Upper lobe of left lung (tissue), 6 donors: ENCODE results near the gene CUX1. TPM values are rescaled to one million over a fixed set of nuclear protein-coding genes. Genes with fewer than 3 reads are reported as not detected.
A peak's percentile ranks its signal among the peaks of the same experiment; 100 is the strongest.

Experiments
- ATAC-seq, 2 donors: fragments of 200-7000 bp; cut with Tn5 transposase; one replicate each; pipeline ENCODE4 v1.9.1; 2022; ENCODE audit warnings: mild to moderate bottlenecking in 2 of 2, moderate library complexity in 2 of 2; ENCODE audit not compliant: low FRiP score in 2 of 2
- DNase-seq, 2 donors: peaks; one replicate each; pipeline ENCODE4 v3.0.0-alpha.2; 2019 to 2020
- H3K27ac ChIP-seq, 4 donors: fragments of 200-600 bp; sonication (generic); one replicate each; pipeline ENCODE4 v1.5.1; 2016 to 2019
- H3K27me3 ChIP-seq, 4 donors: fragments of 200-600 bp; sonication (generic); one replicate each; pipeline ENCODE4 v1.5.1; 2017 to 2019
- H3K36me3 ChIP-seq, 4 donors: fragments of 200-600 bp; sonication (generic); one replicate each; pipeline ENCODE4 v1.5.1; 2016 to 2019
- H3K4me1 ChIP-seq, 4 donors: fragments of 200-600 bp; sonication (generic); one replicate each; pipeline ENCODE4 v1.5.1; 2018 to 2019
- H3K4me3 ChIP-seq, 4 donors: fragments of 200-600 bp; sonication (generic); one replicate each; pipeline ENCODE4 v1.5.1; 2017 to 2019; ENCODE audit warnings: mild to moderate bottlenecking in 2 of 4, moderate library complexity in 1 of 4
- H3K9me3 ChIP-seq, 4 donors: fragments of 200-600 bp; sonication (generic); one replicate each; pipeline ENCODE4 v1.5.1; 2018 to 2019
- EP300 ChIP-seq, 4 donors: sonication (generic); formaldehyde crosslinking; IDR thresholded peaks; one replicate each; pipeline ENCODE4 v1.5.1; 2017; ENCODE audit warnings: antibody characterized with exemption in 4 of 4, control low read depth in 2 of 4
- POLR2A ChIP-seq, 4 donors: fragments of 450-650 bp; IDR thresholded peaks; one replicate each; pipeline ENCODE4 v1.5.1; 2016 to 2017; ENCODE audit warnings: antibody characterized with exemption in 4 of 4, mild to moderate bottlenecking in 2 of 4
- POLR2AphosphoS5 ChIP-seq, 2 donors: sonication (generic); formaldehyde crosslinking; IDR thresholded peaks; one replicate each; pipeline ENCODE4 v1.5.1; 2017; ENCODE audit warnings: antibody characterized with exemption in 2 of 2
- WGBS, 2 donors: methylation state at CpG; one replicate each; pipeline ENCODE4 v1.1.5; 2017 to 2018; 5-methylcytosine and 5-hydroxymethylcytosine counted together
- total RNA-seq, 6 donors: library from RNA; depleted of rRNA in 4 of 6; stranded (reverse); fragments of >200 nt in 4 of 6; gene quantifications; one replicate each; pipeline versions ENCODE4 v1.1.0 to v1.2.1, GENCODE V29; 2016 to 2021
- TF ChIP-seq, protein P1 (sequence below), 6 experiments: fragments of 450-650 bp in 4 of 6; fragments of 200-600 bp in 2 of 6; sonication (generic) in 2 of 6; IDR thresholded peaks; one replicate each; pipeline ENCODE4 v1.5.1; 2016 to 2019; ENCODE audit warnings: antibody characterized with exemption in 6 of 6
- donor health status: DM: no; HTN: no; CAD: no; lungs with moderate emphysema.
- donor health status: DM: no; HTN: yes; CAD: no; lungs with severe emphysema.

CUX1 gene
- total RNA-seq, 6 donors from 2014 or later: 106 to 188 (median 115) TPM

DNA sequence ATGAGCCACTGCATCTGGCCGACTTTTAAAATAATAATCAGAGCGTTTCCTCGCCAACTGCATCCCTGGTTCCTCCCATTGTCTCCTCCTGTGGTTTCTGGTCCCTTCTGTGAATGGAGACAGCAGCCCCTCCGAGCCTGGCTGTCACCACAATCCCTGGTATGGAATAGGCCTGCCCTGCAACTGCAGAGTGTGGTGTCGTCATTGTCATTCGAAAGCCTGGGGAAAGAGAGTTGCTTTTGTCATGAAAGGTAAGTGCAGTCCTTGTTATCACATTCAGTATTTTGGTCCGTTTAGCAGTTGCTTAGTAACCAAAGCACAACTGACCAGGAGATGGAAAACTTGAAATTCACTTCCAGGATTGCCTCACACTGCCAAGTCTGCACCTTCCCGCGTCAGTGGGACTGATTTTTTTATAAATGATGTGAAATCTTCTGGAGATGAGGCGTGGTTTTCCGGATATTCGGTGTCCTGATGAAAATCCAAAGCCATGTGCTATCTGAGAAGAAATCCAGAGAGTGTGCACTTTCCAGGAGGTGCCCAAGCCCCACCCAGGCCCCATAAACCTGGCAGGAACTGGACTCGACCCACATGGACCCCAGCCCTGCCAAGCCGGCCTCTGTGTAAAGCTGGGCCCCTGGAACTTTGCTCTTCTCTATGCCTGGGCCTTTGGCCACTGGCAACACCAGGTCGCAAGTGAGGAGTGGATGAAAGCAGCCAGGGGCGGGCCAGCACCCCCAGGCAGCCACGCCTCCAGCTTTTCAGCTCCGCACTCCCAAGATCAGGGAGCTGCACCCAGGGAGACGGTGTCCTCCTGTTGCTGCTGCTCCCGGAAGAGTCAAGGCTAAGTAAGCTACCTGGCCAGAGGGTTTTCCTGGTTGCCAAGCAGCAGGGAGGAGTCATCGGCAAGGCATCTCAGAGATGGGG lies 335.5 kb downstream of the CUX1 start:
- DNase-seq (peak in 1 of 2 donors; percentile 74), ATAC-seq (peak in 1 of 2 donors; percentile 36)
- Histone ChIP-seq H3K27ac (peak overlapping the region in 2 of 4 donors; percentile 27 to 36), H3K27me3 (no peaks in the 10 kb centered on the region), H3K4me1 (peaks cover 0 to 6% (median 0%) of the 10 kb centered on the region in 4 donors), H3K4me3 (no peak overlapping the region), H3K36me3 (peaks cover 0 to 5% (median 2%) of the 10 kb centered on the region in 4 donors), H3K9me3 (no peaks in the 10 kb centered on the region)
- peak in 1 of 4 donors; percentile 17 for TF ChIP-seq POLR2A (IDR thresholded peaks at IDR 0.05)
- TF ChIP-seq, protein P1, sequence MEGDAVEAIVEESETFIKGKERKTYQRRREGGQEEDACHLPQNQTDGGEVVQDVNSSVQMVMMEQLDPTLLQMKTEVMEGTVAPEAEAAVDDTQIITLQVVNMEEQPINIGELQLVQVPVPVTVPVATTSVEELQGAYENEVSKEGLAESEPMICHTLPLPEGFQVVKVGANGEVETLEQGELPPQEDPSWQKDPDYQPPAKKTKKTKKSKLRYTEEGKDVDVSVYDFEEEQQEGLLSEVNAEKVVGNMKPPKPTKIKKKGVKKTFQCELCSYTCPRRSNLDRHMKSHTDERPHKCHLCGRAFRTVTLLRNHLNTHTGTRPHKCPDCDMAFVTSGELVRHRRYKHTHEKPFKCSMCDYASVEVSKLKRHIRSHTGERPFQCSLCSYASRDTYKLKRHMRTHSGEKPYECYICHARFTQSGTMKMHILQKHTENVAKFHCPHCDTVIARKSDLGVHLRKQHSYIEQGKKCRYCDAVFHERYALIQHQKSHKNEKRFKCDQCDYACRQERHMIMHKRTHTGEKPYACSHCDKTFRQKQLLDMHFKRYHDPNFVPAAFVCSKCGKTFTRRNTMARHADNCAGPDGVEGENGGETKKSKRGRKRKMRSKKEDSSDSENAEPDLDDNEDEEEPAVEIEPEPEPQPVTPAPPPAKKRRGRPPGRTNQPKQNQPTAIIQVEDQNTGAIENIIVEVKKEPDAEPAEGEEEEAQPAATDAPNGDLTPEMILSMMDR (IDR thresholded peaks at IDR 0.05): no peak
- 76 to 78% methylated on average over 17 to 21 of the region's 21 CpGs for WGBS, 2 donors

DNA sequence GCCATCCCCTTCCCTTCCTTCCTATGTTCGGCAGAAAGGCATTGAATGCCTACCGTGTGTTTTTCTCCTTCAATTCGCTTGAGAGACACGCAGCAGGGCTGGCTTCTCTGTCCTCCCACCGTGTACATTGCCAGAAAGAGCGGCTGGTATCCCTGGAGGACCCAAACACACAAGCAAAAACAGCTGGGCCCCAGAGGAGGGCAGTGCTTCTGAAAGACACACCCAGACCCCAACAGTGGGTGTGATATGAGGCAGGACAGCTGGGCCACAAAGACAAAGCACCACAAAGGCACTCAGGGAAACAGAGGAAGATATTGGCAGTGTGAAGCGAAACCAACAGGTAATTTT lies 336.1 kb downstream of the CUX1 start:
- peak overlapping the region in 2 of 4 donors; percentile 27 to 36 for H3K27ac ChIP-seq
- ATAC-seq: no peak

DNA sequence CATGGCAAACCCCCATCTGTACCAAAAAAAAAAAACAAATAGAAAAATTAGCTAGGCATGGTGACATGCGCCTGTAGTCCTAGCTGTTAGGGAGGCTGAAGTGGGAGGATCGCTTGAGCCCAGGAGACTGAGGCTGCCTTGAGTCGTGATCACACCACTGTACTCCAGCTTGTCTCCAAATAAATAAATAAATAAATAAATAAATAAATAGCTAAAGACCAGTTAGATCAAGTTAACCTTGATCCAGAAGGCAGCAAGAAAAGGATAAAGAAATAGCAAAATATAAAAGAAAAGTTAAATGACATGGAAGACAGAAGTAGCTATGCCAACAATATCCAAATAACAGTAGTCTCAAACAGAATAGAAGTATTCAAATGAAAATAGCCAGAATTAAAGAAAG lies 337.0 kb downstream of the CUX1 start:
- peaks cover 0 to 18% (median 3%) of the 10 kb centered on the region in 4 donors for H3K36me3 ChIP-seq
- 90 to 96% methylated on average over 3 of the region's 3 CpGs for WGBS, 2 donors
- H3K4me1 ChIP-seq: peaks cover 0 to 6% (median 0%) of the 10 kb centered on the region in 4 donors
- no peak overlapping the region for H3K27ac ChIP-seq
- TF ChIP-seq POLR2AphosphoS5 (IDR thresholded peaks at IDR 0.05): no peak
- TF ChIP-seq, protein P1 (IDR thresholded peaks at IDR 0.05): no peak
- no peak for TF ChIP-seq EP300 (IDR thresholded peaks at IDR 0.05)
- TF ChIP-seq POLR2A (IDR thresholded peaks at IDR 0.05): no peak
- H3K4me3 ChIP-seq: no peak overlapping the region
- ATAC-seq: no peak
- no peaks in the 10 kb centered on the region for H3K9me3 ChIP-seq
- DNase-seq: no peak
- H3K27me3 ChIP-seq: no peaks in the 10 kb centered on the region

More for the DNA sequence above, 336.1 kb downstream of the CUX1 start:
- Histone ChIP-seq H3K9me3 (no peaks in the 10 kb centered on the region), H3K4me1 (peaks cover 0 to 6% (median 0%) of the 10 kb centered on the region in 4 donors), H3K36me3 (peaks cover 0 to 10% (median 2%) of the 10 kb centered on the region in 4 donors), H3K4me3 (no peak overlapping the region), H3K27me3 (no peaks in the 10 kb centered on the region)
- 72 to 84% methylated on average over 7 of the region's 7 CpGs for WGBS, 2 donors
- no peak for DNase-seq
- no peak for TF ChIP-seq POLR2AphosphoS5 (IDR thresholded peaks at IDR 0.05)
- TF ChIP-seq EP300 (IDR thresholded peaks at IDR 0.05): no peak
- TF ChIP-seq POLR2A (IDR thresholded peaks at IDR 0.05): no peak
- TF ChIP-seq, protein P1 (IDR thresholded peaks at IDR 0.05): no peak

DNA sequence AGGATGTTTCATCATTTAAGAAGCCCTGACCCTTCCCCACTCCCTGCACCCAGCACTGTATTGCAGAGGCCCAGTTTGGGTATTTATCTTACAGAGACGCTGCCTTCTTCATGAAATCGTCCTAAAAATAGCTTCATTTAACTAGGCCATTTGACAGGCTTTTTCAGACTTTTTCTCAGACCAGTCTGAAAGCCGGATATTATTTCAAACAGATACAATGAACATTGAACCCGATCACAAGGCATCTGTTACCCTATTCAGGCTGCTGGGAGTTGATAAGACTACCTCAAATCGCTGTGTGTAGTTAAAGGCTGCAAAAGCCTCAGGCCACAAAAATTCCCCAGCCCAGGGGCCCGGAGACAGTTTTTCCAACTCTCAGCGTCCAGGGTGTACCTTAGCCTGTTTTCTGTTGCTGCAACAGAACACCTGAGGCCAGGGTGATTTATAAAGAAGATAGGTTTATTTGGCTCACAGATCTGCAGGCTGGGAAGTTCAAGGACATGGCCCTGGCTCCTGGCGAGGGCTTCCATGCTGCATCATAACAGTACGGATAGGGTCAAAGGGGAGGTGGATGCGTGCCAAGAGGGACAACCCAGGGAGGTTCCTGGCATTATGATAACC lies 338.5 kb downstream of the CUX1 start:
- Histone ChIP-seq H3K27ac (no peak overlapping the region), H3K4me3 (no peak overlapping the region), H3K27me3 (no peaks in the 10 kb centered on the region), H3K36me3 (peaks cover 0 to 30% (median 6%) of the 10 kb centered on the region in 4 donors), H3K4me1 (peaks cover 0 to 6% (median 0%) of the 10 kb centered on the region in 4 donors), H3K9me3 (no peaks in the 10 kb centered on the region)
- 80 to 82% methylated on average over 10 of the region's 10 CpGs for WGBS, 2 donors
- TF ChIP-seq POLR2AphosphoS5 (IDR thresholded peaks at IDR 0.05): no peak
- TF ChIP-seq, protein P1 (IDR thresholded peaks at IDR 0.05): no peak
- TF ChIP-seq POLR2A (IDR thresholded peaks at IDR 0.05): no peak
- no peak for TF ChIP-seq EP300 (IDR thresholded peaks at IDR 0.05)
- DNase-seq (no peak), ATAC-seq (no peak)
